Testis (tissue), 2 donors: ENCODE measurements around the gene RELA.

Source experiments
- CTCF ChIP-seq, 3 experiments: fragments of 450-650 bp in 2 of 3; fragments of 200-600 bp in 1 of 3; sonication (generic) in 1 of 3; IDR thresholded peaks; one replicate each; pipeline ENCODE4 v1.5.1; 2016 to 2019; ENCODE audit warnings: antibody characterized with exemption in 3 of 3, mild to moderate bottlenecking in 2 of 3, moderate library complexity in 1 of 3
- POLR2A ChIP-seq: fragments of 450-650 bp; IDR thresholded peaks from one replicate; pipeline ENCODE4 v1.6.1; 2017; ENCODE audit warnings: antibody characterized with exemption, mild to moderate bottlenecking, moderate library complexity

GRCh38 chr11:65672982-65673381, 10.3 kb upstream of the RELA start:
- no peak for TF ChIP-seq CTCF (IDR thresholded peaks at IDR 0.05)
- no peak for TF ChIP-seq POLR2A
